ENCODE data around the gene JAK1. TPM values are rescaled to one million over a fixed set of nuclear protein-coding genes. Genes with fewer than 3 reads are reported as not detected.

JAK1 gene
- polyA plus RNA-seq, 1 donor from 2014 or later: 26.8 TPM

GRCh38 chr1:64935551-64936155 is 30.7 kb downstream of the JAK1 start:
- H3K27me3 ChIP-seq (ENCODE audit: insufficient read depth, low read depth, low read length): no peaks in the 10 kb centered on the region
- no peaks in the 10 kb centered on the region for H3K36me3 ChIP-seq (ENCODE audit: insufficient read depth, low read length)
- no peak overlapping the region for H2AFZ ChIP-seq (ENCODE audit: low read depth, low read length)
- no peaks in the 10 kb centered on the region for H4K20me1 ChIP-seq (ENCODE audit: insufficient read depth)
- TF ChIP-seq REST (IDR thresholded peaks at IDR 0.05; ENCODE audit: borderline replicate concordance) (no peak), EZH2 (IDR thresholded peaks at IDR 0.05; ENCODE audit: borderline replicate concordance, insufficient read depth, low read length, poor library complexity, severe bottlenecking) (no peak), SMC3 (conservative IDR thresholded peaks at IDR 0.05; ENCODE audit: poor library complexity) (no peak), MXI1 (conservative IDR thresholded peaks at IDR 0.05; ENCODE audit: poor library complexity, severe bottlenecking) (no peak)
- no peaks in the 10 kb centered on the region for H3F3A ChIP-seq (ENCODE audit: insufficient read depth, low read length, poor library complexity, severe bottlenecking)
- no peak overlapping the region for H3K4me2 ChIP-seq (ENCODE audit: low read length)
- H3K9ac ChIP-seq (ENCODE audit: low read length): no peak overlapping the region
- no peak overlapping the region for H3K4me3 ChIP-seq (ENCODE audit: low read length)
- no peaks in the 10 kb centered on the region for H3K9me3 ChIP-seq (ENCODE audit: low read length)
- H3K79me2 ChIP-seq (replicated peaks; ENCODE audit: insufficient read depth, low read length): no peaks in the 10 kb centered on the region
- no peak overlapping the region for H3K27ac ChIP-seq (ENCODE audit: low read length)
- no peaks in the 10 kb centered on the region for H3K9me2 ChIP-seq (ENCODE audit: insufficient read depth, low read length)

- Histone ChIP-seq H3K4me2 (ENCODE audit: low read length) (no peak overlapping the region), H2AFZ (ENCODE audit: low read depth, low read length) (no peak overlapping the region), H4K20me1 (ENCODE audit: insufficient read depth) (no peaks in the 10 kb centered on the region), H3K36me3 (ENCODE audit: insufficient read depth, low read length) (no peaks in the 10 kb centered on the region), H3K9ac (ENCODE audit: low read length) (no peak overlapping the region), H3K9me2 (ENCODE audit: insufficient read depth, low read length) (no peaks in the 10 kb centered on the region), H3F3A (ENCODE audit: insufficient read depth, low read length, poor library complexity, severe bottlenecking) (no peaks in the 10 kb centered on the region), H3K79me2 (replicated peaks; ENCODE audit: insufficient read depth, low read length) (no peaks in the 10 kb centered on the region), H3K27ac (ENCODE audit: low read length) (no peak overlapping the region), H3K4me3 (ENCODE audit: low read length) (no peak overlapping the region), H3K9me3 (ENCODE audit: low read length) (no peaks in the 10 kb centered on the region), H3K27me3 (ENCODE audit: insufficient read depth, low read depth, low read length) (no peaks in the 10 kb centered on the region)
- no peak for TF ChIP-seq MXI1 (conservative IDR thresholded peaks at IDR 0.05; ENCODE audit: poor library complexity, severe bottlenecking)
- TF ChIP-seq SMC3 (conservative IDR thresholded peaks at IDR 0.05; ENCODE audit: poor library complexity): no peak
- no peak for TF ChIP-seq EZH2 (IDR thresholded peaks at IDR 0.05; ENCODE audit: borderline replicate concordance, insufficient read depth, low read length, poor library complexity, severe bottlenecking)
- TF ChIP-seq CTCF (IDR thresholded peaks at IDR 0.05; ENCODE audit: poor library complexity, severe bottlenecking): no peak
- no peak for TF ChIP-seq TAF1 (IDR thresholded peaks at IDR 0.05; ENCODE audit: low read depth)
- no peak for TF ChIP-seq EP300 (conservative IDR thresholded peaks at IDR 0.05; ENCODE audit: poor library complexity, severe bottlenecking)
- TF ChIP-seq REST (IDR thresholded peaks at IDR 0.05; ENCODE audit: borderline replicate concordance): no peak
- TF ChIP-seq RAD21 (conservative IDR thresholded peaks at IDR 0.05): no peak
- TF ChIP-seq POLR2AphosphoS5 (IDR thresholded peaks at IDR 0.05): no peak
These were observed 31.5 kb downstream of the JAK1 start for GRCh38 chr1:64934878-64935275.
